GM10847 (cell line): ENCODE data around the gene SPATA6L.

Experiments used
- POLR2A ChIP-seq: IDR thresholded peaks from 2 replicates; pipeline ENCODE4 v1.6.1; 2011; ENCODE audit not compliant: insufficient read length; ENCODE audit errors: extremely low read depth

SPATA6L gene

DNA sequence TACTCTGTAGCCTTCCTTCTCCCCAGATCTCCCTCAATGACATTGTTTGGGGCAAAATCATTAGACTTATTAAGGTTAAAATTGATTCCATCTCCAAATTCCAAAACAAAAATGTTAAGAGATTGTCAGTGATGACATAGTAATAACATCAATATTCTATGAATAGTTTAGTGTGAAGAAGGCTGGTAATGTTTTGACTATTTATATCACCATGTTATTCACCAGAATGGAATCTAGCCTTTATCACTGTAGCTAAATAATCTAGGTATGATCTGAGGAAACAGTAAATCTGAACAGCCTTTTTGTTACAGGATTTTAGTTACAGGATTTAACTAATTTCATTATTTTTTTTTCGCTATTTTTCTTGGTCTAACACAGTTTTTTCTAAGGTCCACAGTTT is 5.1 kb downstream of the SPATA6L start:
- TF ChIP-seq POLR2A = no peak

DNA sequence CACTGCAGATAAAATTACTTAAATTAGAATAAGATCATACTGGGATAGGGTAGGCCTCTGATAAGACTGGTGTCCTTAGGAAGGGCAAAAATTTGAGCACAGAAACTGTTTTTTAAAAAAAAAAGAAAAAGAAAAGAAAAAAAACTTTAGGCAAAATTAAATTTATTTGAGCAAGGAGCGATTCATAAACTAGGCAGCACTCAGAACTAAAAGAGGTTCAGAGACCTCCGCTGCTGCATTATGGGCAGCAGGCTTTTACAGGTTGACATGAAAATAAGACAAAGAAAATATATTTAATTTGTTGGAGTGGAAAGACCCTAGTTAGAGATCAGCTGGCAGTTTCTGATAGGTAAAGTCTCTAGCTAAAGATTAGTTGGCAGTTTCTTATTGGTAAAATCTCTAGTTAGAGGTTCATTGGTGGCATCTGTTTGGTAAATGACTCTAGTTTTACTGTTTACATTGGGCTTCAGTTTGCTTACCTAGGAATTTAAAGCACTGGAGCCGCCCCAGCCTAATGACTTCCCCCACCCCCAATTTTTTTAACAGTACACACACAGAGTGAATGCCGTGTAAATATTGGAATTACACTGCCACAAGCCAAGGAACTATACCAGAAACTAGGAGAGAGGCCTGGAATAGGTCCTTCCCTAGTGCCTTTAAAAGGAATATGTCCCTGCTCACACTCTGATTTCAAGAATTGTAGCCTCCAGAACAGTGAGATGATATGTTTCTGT is 8.7 kb downstream of the SPATA6L start:
- no peak for TF ChIP-seq POLR2A

DNA sequence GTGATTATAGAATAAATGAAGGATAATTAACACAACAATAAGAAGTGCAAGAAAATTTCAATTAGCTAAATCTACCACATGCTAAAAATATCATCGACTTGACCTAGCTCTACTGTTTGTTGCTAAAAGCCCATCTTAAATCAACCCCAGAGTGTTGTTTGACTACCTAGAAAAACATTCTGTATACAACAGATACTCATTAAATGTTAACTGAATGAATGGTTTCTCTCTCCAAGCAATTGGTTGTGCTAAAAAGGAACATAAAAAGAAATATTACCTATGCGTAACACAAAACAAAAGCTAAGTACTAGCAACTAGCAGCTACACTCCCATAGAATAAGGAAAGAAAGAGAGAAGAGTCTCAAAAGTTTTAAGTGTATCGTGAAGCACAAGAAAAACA is 9.7 kb downstream of the SPATA6L start:
- TF ChIP-seq POLR2A = no peak

DNA sequence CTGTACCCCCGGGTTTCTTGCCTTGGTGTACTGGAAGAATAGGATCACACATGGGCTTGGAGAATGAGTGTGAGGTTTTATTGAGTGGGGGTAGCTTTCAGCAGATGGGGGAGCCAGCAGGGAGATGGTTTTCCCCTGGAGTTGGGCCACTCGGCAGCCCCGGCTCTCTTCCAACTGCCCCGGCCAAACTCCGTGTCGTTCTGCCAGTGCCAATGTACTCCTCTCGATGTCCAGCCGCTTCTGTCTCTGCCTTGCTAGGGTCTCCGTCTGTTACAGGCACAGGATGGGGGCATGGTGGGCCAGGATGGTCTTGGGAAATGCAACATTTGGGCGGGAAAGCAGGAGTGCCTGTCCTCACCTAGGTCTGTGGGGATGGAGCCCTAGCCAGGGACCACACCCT is 11.7 kb downstream of the SPATA6L start:
- TF ChIP-seq POLR2A = no peak

DNA sequence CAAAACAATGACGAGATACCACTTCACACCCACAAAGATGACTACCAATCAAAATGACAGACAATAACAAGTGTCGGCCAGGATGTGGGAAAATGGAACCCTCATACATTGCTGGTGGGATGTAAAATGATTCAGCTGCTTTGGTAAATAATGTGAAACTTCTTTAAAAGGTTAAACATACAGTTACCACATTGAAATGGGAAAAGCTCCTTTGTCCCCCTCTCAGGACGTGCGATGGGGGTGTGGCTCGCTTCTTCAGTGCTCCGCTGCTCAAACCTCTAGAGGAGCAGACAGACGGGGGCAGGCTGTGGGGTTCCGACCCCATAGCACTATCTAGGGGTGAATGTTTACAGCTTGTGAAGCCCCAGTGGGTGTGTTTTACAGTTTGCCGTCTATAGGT is 12.2 kb downstream of the SPATA6L start:
- TF ChIP-seq POLR2A = no peak

DNA sequence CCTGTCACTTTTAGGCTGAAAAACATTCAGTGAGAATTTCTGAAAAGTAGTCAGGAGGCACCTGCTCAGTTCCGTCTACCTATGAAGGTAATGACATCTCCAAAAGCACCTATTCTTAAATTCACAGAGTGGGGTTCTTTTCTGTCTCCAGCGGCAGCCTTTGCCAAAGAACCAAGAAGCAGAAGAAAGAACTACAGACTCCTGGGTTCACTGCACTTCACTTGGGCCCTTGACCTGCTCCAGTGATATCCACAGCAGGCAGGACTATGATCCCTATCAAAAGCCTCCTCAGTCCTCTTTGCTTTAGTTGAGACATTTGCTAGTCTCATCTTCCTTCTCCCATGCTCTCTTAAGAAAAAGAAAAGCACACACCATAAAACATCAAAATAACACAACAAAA is 23.9 kb downstream of the SPATA6L start:
- no peak for TF ChIP-seq POLR2A

DNA sequence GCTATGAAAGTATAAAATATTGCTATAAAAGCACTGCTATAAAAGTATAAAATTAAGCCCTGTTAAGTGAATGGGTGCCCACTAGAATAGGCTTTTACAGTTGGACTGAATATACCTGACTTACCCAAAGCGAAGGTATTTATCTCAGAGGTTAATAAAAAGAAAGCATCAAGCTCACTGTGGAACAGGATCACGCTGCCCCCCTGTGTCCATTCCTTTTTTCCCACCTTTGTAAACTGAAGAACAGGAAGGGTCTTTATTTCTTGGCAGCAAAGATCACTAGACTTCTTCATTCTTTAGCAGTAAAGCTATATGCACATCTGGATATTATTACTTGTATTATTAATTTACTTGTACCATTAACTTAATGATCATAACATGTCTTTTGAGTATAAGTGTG is 26.3 kb downstream of the SPATA6L start:
- no peak for TF ChIP-seq POLR2A

DNA sequence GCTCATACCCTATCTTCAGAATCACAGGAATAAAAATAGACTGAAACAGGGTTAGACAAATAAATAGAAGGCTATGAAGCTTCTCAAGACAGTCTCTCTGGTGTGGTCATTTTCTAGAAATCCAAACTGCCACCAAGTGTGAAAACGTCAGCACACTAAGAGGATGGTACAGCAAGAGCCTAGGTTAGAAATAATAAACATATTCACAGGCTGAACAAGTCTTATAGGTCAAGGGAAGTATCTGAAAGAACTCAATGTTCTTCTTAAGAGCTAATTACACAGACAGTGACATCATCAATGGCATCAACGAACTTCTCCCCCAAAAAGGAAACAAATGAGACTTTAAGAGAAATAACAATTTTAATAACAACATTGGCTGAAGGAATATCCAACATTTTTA is 26.9 kb downstream of the SPATA6L start:
- no peak for TF ChIP-seq POLR2A

DNA sequence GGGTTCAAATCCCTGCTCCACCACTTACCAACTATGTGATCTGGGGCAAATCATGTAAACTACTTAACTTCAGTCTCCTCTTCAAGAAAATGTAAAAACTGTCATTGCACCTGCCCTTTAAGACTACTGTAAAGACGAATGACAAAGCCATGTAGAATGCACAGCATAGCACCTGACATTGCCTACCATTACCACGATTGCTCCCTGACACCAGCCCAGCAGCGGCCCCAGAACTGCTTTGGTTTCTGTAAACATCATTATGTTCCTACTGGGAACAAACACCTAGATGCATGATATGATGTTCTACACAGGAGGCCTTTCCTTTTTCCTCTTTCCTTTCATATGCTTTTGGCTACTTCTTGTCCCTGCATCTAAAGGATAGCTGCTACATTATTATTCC is 27.3 kb downstream of the SPATA6L start:
- TF ChIP-seq POLR2A = no peak

DNA sequence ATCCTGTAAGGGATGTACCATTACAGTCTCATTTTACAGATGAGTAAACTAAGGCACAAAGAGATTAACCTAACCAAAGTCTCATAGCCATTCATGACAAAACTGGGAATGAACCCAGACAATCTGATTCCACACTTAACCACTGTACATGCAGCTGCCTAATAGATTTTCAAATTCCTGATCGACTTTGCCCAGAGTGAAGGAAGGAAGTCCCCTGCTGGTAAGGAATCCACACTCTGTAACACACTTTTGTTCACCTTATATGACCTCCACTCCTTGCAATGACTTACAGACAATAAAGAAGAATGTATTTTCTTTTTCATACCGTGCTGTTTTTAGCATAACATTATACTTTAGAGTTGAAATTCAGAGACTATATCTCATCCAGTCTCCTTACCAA is 35.4 kb downstream of the SPATA6L start:
- TF ChIP-seq POLR2A = no peak

DNA sequence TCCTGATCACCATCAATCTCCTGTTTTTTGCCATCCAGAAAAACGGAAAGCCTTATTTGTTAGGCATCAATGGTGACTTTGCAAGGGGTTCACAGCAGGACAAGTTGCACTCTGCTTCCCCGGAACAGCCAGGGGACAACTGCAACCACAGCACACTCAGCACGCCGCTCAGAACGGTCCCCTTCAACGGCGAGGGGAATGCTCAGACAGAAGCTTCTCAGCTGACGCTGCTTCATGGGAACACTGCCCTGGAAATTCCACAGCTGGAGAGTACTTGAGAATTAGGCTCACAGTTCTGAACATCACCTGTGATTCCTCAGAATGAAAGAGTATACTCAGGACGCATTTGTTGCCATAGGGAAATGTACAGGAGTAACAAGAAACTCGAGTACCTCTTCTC is 44.3 kb downstream of the SPATA6L start:
- TF ChIP-seq POLR2A = no peak

DNA sequence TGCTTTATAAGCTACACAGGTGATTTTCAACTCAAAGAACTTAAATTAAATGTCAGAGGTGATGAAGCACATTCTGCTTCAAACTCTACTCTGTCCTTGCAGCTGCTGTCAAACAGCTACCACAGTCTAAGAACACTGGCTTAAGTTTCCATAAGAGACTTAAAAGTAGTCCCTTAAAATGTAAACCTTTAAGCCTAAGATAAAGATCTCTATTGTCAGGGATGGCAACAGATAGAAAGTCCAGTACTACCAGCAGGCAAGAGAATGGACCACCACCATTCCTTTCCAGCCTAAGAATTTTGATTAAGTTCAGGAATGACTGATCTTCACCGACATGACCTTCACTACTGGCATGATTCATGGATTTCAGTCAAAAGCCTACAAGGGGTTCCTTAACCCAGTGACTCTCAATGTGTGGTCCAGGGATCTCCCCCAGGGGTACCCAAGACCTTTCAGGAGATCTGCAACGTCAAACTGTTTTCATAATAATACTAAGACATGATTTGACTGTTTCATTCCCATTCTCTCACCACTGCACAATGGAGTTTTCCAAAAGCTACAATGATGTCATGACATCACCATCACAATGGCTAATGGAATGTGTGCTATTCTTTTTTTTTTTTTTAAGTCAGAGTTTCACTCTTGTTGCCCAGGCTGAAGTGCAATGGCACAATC is 45.3 kb downstream of the SPATA6L start:
- TF ChIP-seq POLR2A = no peak

DNA sequence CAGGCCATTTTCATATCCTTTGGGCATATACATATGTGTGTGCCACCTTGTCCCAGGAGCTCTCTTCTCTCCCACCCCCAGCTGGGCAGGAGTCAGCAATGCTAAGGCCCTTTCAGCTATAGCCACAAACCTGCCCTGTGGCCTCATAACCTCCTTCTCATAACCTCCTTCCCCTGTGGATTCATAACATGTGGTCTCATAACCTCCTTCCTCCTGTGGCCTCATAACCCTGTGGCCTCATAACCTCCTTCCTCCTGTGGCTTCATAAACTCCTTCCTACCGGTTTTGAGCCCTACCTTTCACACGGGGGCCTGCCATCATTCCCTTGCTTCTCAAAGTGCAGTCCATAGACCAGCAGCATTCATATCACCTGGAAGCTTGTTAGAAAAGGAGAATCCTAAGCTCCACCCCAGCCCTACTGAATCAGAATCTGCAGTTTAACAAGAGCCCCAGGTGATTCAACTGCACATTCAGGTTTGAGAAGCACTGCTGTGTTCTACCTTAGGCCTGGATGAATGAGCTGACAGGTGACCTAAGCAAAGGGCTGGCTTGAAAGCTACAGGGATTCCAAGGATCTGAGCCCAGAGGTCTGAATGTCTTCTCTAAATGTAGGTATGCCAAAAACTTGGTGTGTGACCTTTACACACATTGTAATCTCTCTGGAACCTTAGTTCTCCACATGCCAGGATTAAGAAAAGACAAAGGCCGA is 46.1 kb downstream of the SPATA6L start:
- no peak for TF ChIP-seq POLR2A

DNA sequence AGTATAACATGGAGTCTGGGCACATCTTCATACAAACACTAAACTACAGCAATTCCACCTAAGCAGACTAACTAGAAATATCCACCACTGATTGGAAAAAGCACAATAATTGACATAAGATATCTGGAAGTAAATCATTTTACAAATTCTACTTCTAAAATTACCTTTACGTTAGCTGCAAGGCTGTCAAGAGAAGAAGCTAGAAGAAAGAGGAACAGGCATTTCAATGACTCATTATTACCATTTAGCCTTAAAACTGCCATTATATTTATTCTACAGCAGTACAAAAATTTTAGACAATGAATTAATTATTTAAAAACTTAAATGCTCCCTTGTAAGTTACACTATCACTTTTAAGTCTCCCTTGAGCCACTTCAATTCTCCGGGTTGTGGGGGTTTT is 47.6 kb downstream of the SPATA6L start:
- no peak for TF ChIP-seq POLR2A

DNA sequence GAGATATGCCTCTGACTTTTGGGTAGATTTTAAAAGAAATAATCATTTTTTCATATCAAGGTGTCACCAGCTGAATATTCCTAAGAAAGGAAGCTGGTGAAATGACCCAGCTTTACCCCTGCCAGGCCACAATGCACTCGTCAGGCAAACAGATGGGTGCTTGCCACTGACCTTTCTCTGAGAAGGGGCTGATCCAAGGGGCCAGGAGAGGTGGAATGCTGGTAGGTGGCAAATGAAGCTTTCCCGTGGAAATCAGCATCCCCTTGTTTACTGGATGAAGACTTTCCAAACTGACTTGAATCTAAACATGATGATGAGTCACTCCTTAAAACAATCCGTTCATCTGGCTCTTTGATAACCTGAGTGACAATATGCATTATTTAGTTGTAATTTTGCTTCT is 48.5 kb downstream of the SPATA6L start:
- no peak for TF ChIP-seq POLR2A

DNA sequence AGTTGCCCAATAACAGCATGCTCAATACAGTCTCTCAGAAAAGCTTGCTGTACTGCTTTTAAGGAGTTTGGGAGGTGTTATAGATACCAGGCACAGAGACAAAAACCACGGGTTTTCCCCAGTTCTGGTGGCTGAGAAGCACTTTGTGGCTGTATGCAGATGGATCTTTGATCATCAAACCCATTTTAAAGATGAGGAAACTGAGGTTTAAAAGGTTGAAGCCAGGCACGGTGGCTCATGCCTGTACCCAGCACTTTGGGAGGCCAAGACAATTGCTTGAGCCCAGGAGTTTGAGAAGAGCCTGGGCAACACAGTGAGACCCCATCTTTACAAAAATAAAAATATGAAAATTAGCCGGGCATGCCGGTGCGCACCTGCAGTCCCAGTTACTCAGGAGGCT is 50.5 kb downstream of the SPATA6L start:
- no peak for TF ChIP-seq POLR2A
